Kidney epithelial cell (primary cell): ENCODE data around the gene NR4A3. TPM values are rescaled to one million over a fixed set of nuclear protein-coding genes. Genes with fewer than 3 reads are reported as not detected.

Source experiments
- DNase-seq: peaks from one replicate; pipeline ENCODE4 v3.0.0-alpha.2; 2010; ENCODE audit warnings: low read depth
- H3K27me3 ChIP-seq: 2 replicates; pipeline ENCODE4 v1.6.0; 2011; ENCODE audit warnings: low read length; ENCODE audit not compliant: control insufficient read depth, insufficient read depth
- H3K36me3 ChIP-seq: 2 replicates; pipeline ENCODE4 v1.5.1; 2011; ENCODE audit warnings: low read length; ENCODE audit not compliant: control insufficient read depth, insufficient read depth
- H3K4me3 ChIP-seq: 2 replicates; pipeline ENCODE4 v1.5.1; 2011; ENCODE audit warnings: low read depth, mild to moderate bottlenecking, control low read depth, low read length
- total RNA-seq: library from RNA; depleted of rRNA; stranded (reverse); fragments of >200 nt; gene quantifications from 2 replicates; pipeline ENCODE4 v1.2.3, GENCODE V29; 2015
- TF ChIP-seq, protein P1 (sequence below): IDR thresholded peaks from 2 replicates; pipeline ENCODE4 v1.5.1; 2011; ENCODE audit warnings: mild to moderate bottlenecking, moderate library complexity, low read length, control low read depth, inconsistent platforms; ENCODE audit not compliant: insufficient read depth, poor library complexity, severe bottlenecking

Gene NR4A3
- total RNA-seq, 1 donor from 2014 or later = 0.50 TPM

DNA sequence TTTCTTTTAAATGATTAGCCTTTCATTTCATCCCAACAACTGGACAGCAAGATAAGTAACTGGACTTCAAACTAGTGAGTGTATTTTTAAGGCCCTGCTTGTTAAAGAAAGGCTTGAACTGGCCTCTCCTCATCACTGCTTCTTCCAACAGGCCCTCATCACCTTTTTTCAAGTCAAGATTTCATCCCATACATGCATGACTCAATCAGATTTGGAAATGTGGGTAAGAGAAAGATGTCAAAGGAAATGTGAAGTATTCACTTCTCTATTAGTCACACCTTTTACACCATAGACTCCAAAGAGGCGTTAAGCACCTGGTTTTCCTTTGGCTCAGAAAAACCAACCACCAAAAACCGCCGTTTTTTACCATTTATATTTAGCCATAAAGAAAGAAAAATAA, 4.9 kb downstream of the NR4A3 start:
- no peak for DNase-seq
- Histone ChIP-seq H3K4me3 (no peak overlapping the region), H3K36me3 (no peaks in the 10 kb centered on the region), H3K27me3 (peaks cover 47% of the 10 kb centered on the region)
- TF ChIP-seq, protein P1, sequence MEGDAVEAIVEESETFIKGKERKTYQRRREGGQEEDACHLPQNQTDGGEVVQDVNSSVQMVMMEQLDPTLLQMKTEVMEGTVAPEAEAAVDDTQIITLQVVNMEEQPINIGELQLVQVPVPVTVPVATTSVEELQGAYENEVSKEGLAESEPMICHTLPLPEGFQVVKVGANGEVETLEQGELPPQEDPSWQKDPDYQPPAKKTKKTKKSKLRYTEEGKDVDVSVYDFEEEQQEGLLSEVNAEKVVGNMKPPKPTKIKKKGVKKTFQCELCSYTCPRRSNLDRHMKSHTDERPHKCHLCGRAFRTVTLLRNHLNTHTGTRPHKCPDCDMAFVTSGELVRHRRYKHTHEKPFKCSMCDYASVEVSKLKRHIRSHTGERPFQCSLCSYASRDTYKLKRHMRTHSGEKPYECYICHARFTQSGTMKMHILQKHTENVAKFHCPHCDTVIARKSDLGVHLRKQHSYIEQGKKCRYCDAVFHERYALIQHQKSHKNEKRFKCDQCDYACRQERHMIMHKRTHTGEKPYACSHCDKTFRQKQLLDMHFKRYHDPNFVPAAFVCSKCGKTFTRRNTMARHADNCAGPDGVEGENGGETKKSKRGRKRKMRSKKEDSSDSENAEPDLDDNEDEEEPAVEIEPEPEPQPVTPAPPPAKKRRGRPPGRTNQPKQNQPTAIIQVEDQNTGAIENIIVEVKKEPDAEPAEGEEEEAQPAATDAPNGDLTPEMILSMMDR = no peak

DNA sequence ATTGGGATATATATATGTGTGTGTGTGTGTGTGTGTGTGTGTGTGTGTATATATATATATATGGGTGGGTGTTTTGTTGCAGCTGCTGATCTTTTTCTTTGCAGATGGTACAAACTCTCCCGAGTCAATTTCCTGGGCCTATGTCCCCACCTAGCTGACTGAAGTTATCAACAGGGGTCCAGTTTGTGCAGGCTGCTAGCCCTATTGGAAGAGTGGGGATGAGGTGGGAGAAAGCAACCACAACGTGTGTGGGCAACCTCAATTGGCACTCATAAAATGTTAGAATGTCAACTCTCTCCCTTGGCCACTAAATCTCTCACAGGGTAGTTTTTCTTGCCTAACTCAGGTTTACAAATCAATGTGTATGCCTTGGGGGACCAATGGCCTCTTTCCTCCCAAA, 5.6 kb downstream of the NR4A3 start:
- no peak for DNase-seq
- peaks cover 47% of the 10 kb centered on the region for H3K27me3 ChIP-seq
- TF ChIP-seq, protein P1 = no peak

DNA sequence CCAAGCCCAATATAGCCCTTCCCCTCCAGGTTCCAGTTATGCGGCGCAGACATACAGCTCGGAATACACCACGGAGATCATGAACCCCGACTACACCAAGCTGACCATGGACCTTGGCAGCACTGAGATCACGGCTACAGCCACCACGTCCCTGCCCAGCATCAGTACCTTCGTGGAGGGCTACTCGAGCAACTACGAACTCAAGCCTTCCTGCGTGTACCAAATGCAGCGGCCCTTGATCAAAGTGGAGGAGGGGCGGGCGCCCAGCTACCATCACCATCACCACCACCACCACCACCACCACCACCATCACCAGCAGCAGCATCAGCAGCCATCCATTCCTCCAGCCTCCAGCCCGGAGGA, 6.3 kb downstream of the NR4A3 start:
- Histone ChIP-seq H3K4me3 (no peak overlapping the region), H3K36me3 (no peaks in the 10 kb centered on the region), H3K27me3 (peaks cover 47% of the 10 kb centered on the region)
- DNase-seq = no peak
- TF ChIP-seq, protein P1 = no peak

More for the DNA sequence above, 5.6 kb downstream of the NR4A3 start:
- H3K4me3 ChIP-seq = no peak overlapping the region
- no peaks in the 10 kb centered on the region for H3K36me3 ChIP-seq

DNA sequence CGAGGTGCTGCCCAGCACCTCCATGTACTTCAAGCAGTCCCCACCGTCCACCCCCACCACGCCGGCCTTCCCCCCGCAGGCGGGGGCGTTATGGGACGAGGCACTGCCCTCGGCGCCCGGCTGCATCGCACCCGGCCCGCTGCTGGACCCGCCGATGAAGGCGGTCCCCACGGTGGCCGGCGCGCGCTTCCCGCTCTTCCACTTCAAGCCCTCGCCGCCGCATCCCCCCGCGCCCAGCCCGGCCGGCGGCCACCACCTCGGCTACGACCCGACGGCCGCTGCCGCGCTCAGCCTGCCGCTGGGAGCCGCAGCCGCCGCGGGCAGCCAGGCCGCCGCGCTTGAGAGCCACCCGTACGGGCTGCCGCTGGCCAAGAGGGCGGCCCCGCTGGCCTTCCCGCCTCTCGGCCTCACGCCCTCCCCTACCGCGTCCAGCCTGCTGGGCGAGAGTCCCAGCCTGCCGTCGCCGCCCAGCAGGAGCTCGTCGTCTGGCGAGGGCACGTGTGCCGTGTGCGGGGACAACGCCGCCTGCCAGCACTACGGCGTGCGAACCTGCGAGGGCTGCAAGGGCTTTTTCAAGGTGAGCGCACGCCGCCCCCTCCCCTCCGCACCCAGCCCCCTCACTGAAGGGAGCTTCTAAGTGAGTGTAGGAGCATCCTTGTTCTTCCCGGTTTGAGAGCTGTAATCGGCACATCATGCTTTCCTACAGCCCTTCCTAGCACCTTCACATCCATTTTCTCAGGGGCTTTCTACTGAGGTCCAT, 6.9 kb downstream of the NR4A3 start:
- TF ChIP-seq, protein P1 = no peak
- DNase-seq = no peak
- H3K4me3 ChIP-seq = no peak overlapping the region
- no peaks in the 10 kb centered on the region for H3K36me3 ChIP-seq
- peaks cover 47% of the 10 kb centered on the region for H3K27me3 ChIP-seq

DNA sequence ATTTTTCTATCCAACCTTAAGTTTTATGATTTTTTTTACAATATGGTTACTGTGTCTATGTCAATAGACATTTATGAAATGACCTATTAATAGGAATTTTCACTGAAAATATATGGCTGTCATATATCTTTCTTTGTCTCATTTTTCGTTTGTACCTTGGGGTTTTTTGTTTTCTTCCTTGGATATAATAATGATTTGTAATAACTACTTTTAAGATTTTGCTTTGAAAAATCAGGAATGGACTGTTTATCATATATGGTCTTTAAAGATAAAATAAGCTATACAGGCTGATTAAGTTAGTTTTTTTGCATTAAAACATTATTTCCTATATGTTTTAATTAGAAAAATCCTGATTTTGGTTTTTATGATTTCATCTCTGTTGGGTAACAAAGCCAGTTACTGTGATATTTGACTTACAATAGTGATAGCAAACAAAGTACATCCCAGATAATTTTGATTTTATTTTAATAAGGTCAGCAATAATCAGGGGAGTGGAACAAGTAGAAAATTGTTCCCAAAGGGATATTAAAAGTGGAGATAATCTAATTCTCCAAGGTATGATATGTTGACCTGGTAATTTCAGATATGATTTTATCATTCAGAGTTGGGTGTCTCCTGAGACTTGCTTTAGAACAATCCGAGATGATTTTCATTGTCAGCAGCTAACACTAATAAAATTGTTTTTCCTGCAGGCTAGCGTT, 10.3 kb downstream of the NR4A3 start:
- Histone ChIP-seq H3K27me3 (peaks cover 26% of the 10 kb centered on the region), H3K36me3 (no peaks in the 10 kb centered on the region), H3K4me3 (no peak overlapping the region)
- TF ChIP-seq, protein P1 = no peak
- DNase-seq = no peak
